NCI-H524 (cell line): ENCODE measurements around the gene MARCO.

Source experiments
- DNase-seq, 2 experiments: peaks; one replicate each; lab custom pipeline; 2025; lab: John Stamatoyannopoulos, UW

The MARCO gene

GRCh38 chr2:118942031-118942430 lies at the start of gene MARCO:
Gene MARCO (plus strand): TSS chr2:118942194. CDS start chr2:118942301, 107 bp downstream.
- DNase-seq = no peak

GRCh38 chr2:118893100-118893499 lies 48.9 kb upstream of the MARCO start:
- DNase-seq = no peak

DNA sequence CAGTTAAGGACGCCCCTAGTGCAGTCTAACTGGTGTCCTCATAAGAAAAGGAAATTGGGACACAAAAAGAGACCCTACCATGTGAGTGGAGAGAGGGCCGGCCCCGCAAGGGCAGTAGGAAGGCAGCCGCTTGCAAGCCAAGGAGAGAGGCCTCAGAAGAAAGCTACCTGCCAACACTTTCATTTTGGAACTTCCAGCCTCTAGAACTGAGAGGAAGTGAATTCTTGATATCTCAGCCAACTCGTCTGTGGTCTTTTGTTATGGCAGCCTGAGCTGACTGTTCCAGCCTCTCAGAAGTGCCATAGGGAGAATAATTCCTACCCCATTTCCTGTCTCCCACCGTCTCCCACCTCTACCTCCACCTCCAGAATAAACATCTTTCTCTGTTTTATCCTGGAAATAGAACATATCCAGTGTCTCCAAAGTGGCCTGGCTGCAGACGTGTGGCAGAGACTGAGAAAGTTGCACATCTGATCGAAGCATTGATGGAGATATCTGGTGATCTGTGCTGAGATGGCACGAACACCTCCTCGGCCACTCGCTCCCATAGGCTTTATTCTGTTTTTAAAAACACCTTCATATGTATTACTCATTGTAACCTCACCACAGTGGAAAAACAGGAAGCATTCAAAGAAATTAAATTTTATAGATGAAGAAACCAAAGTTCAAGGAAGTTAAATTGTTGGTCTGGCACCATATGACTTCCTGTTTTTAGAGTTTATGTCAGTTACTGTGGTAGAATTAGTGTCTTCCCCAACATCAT lies 39.5 kb upstream of the MARCO start:
- no peak for DNase-seq

DNA sequence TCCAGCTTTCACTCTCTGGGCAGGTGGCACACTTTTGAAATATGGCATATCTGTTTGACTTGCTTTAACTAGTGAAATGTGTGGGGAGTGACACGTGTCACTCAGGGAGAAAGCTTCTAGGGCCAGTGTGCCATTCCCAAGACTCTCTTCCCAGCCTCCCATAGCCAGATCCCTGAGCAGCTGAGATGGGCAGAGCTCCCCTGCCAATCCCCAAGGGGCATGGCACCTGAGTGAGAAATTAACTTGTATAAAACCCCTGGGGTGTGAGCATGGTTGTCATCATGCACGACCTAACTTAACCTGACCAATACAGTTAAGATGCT lies 39.0 kb upstream of the MARCO start:
- no peak for DNase-seq

GRCh38 chr2:118903551-118904479 lies 38.2 kb upstream of the MARCO start:
- DNase-seq = no peak

DNA sequence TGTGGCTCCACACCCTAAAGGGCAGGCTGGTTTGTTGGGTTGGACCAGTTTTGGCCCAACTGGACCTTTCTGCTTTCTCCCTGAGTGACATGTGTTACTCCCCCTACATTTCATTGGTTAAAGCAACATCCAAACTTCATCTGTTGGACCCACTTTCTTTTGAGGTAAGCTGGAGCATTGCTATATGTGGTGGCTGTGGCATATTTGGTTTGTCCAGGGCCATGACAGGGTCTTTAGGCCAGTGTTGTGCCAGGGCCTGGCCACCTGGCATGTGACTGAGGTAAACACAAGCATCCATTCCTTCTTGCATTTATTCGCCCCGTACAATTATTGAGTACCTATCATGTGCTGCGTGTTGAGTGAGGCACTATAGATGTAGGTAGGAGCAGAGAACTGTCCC lies 36.8 kb upstream of the MARCO start:
- no peak for DNase-seq

- DNase-seq = no peak
Measured at GRCh38 chr2:118906186-118906585, 35.8 kb upstream of the MARCO start.

GRCh38 chr2:118907759-118908158 lies 34.2 kb upstream of the MARCO start:
- DNase-seq = no peak

DNA sequence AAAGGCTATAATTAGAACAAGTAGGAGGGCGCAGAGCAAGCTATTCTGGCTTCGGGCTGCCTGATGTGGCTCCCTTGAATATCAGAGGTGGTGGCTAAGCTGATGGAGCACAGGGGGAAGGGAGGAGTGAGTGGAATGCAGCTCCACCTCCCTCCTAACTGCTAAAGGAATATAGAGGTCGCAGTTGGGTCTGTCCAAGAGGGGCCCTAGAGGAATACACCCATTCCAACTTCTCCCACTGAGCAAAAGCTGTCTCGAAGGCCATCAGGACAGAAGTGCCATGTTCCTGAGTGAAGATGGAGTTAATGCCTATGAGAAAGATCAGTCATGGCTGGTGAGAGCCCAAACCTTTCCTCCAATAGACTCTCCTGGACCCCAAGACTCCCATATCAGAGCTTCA lies 32.8 kb upstream of the MARCO start:
- DNase-seq = no peak

DNA sequence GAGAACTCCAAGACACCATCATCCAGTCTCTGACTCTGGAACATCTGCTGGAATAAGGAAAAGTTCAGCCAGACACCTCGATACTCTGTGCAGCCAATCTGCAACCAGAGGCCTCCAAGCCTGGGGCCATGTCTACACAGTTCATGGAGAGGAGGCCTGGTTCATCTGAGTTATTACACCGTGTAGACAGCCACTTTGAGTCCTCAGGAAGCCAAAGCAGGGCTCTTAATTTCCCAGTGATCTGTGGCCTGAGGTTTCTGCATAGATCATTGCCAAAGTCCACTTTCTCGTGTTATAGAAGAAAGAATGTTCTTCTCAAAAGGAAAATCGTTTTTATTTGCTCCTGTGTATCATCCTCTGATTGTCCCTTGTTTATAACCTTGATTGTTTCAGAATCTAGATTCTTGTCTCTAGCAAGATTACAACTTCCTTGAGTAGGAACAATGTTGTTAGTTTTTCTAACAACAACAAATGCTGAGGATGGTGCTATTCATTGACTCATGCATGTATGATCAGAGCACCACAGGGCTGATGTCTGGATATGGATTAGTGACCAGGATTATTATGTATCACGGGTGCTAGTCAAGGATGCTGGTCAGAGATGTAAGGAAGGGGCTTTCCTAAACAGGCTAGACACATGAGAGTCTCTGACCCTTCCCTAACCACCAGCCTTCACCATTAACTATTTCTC lies 30.7 kb upstream of the MARCO start:
- DNase-seq = no peak

DNA sequence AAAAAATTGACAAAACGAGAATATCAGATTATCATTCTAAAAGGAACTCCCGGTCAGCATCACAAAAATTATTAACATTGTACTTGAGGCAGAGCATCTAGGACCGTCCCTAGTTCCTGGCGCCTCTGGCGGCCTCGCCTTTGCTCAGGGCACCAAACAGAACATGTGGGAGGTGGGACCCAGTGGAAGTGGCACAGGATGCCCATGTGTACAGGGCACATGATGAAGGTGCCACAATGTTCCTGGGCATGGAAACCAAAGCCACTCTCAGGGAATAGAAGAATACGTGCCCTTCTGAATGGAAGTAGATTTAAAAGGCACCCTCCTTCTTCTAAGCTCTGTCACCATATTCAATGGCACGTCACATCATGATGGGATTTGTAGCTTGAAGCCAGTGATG lies 30.1 kb upstream of the MARCO start:
- DNase-seq = no peak

GRCh38 chr2:118913131-118913802 lies 28.7 kb upstream of the MARCO start:
- DNase-seq = no peak

DNA sequence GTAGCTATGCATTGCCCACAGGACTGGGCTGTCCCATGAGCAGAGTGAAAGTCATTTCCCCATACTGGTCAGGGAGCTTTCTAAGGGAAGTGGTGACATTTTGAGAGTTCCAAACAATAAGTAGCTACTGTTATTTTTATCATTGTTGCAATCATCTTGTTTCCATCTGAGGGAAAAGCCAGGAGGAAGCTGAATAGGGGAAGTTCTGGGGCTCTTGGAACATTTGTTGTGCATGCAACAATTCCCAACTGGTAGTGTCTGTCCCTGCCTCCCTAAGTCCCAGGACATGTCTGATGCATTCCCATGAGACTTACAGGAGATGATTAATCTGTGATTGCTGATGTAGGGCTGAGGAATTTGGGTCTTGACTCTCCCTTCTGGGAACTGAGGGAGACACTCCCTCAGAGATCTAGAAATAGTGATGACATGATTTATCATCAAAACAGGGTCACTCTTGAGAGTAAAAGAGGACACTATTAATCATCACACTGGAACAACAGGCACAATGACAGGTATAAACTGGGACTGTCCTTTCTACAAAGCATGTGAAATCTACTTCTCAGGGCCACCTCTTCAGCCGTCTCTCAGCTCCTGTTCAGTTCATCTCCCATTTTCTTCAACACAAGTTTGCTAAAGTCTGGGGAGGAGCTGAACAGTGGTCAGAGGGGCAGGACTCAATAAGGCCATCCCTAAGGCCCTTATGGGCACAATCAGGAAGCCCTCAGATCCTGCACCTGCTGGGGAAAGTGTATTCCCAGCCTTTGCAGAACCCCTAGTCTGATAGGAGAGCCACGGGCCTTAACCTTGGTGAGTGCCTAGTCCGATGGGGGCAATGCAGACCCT lies 28.0 kb upstream of the MARCO start:
- DNase-seq = no peak

DNA sequence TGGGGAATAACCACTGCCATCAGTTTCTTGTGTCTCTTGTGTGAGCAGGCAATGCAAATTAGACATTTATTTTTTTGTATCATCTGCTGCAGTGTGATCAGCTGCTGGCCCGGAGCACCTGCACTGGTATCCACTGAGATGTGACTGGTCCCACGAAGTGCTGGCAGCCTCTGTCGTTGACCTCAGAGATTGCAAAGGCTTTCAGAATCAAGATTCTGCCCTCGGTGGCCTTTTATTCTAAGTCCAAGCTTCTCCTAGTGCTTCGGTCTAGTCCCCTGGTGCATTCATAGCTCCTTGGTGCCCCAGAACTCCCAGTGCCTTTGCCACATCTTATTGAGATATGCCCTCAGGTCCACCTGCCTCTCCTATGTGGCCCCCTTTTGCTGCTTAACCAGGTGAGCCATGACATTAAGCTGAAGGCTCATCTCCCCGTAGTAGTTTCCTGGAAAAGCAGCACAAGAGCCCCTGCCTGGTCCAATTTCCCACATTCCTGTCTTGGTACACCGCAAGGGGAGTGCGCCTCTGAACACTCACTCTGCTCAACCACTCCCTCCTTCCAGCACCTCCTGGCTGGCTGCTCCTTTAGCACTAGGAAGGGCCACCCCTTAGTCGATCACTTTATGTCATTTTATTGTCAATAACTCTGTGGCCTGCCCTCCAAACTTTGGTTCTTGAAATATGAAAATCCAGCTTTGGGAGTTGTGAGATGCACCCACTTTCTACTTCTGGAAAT lies 27.1 kb upstream of the MARCO start:
- no peak for DNase-seq

GRCh38 chr2:118918017-118918416 lies 24.0 kb upstream of the MARCO start:
- no peak for DNase-seq

GRCh38 chr2:118921646-118922045 lies 20.3 kb upstream of the MARCO start:
- no peak for DNase-seq

DNA sequence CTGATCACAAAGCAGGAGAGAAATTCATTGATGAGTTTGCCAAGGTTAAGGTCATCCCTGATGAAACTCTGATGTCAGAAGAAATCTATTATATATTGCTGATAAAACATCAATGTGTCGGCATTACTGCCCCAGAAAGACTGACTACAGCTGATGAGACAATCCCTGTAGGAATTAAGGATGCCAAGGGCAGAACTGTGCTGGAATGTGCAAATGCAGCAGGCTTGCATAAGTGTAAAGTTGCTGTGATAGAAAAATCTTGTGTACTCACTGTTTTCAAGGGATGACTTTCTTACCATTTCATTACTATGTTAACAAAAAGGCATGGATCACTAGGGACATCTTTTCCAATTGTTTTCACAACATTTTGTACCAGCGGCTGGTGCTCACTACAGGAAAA lies 19.7 kb upstream of the MARCO start:
- DNase-seq = no peak

GRCh38 chr2:118923371-118923770 lies 18.6 kb upstream of the MARCO start:
- DNase-seq = no peak

DNA sequence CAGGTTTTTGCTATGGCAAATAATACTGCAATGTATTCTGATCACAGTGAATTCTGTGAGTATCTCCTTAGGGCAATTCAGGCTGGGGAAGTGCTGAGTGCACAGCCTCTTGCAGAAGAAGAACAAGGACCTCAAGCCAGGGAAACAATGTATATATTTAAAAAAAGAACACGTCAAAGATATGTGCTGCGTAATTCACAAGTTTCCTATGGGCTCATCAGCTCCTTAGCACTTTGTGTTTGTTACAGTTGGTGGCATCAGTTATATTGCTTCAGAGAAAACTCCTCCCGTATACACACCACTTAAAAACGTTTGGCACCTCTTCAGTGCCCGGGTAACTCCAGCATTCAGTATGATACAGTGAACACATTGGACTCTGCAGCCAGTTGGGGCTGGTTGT lies 16.5 kb upstream of the MARCO start:
- no peak for DNase-seq

DNA sequence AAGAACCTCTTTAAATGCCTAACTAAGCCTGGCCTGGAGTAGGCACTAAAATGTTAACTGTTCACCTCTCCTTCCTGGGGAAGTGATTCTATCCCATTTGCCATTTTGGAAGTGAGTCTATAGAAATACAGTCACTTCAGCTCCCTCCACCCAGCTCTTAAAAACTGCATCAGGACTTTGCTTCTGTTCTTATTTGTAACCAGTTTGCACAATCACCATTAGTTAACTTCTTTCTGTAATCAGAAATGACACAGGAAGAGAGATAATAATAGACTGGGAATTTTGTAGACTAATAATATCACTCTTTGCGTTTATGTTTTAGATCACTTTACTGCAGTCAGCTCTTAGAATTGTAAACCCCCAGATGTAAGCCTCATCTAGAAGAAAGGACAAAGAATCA lies 16.0 kb upstream of the MARCO start:
- DNase-seq = no peak

DNA sequence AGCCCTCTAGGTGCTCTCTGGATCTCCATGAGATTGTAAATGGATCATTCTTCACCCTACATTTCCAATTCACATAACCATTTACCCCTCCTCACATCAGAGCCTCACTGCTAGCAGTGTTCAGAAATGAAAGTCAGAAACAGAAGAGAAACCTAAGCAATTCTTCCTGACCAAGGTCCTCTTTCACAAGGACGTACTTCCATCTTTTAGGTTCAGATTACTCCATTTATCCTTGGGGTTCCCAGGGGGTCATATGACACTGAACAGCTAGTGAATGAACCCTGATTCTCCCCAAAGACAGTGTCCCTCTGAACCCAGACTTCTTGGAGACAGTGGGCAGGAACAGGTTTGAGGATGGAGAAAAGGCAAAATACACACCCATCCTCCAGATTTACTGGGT lies 12.9 kb upstream of the MARCO start:
- DNase-seq = no peak
